ENCODE data around the gene UGT1A4.

Gene UGT1A4

DNA sequence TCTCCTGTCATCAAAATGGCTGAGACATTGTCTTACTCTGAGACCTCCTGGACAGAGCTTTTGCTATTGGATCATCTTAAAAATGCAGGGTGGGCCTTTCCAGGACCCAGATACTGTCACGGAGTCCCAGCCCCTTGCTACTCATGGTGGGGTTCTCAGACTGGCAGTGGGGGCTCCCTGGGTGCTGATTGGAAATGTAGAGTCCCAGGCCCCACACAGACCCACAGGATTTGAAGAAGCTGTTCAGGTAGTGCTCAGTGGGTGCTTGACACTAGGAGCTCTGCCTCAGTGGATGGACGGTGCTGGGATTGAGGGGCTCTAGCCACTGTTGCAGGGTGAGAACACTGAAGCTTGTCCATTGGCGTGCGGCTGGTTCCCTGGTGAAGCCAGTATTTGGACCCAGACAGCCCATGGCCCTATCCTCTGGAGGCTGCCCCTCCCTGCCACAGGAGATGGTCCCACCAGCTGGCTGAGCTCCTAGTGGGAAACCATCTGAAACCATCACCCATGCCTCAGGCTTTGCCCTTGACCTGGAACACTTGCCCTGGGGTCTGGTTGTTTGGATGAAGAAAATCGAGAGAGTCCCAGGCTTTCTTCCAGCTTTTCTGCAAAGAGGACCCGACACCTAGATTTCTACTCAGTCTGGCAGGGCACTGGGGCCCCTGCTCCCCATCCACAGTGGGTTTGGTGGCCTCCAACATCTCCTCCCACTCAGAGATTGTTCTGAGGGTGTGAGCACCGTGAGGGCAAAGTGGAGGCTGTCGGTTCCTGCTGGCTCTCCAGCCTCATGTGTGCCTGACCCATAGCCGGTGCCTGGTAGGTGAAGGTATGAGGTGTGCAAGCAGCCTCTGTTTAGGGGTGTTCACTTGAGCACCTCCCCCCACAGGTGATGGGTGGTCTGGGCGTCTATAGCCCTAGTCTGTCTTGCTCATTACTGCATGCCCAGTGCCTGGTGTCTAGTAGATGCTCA lies 89.7 kb downstream of the UGT1A4 start:
- TF ChIP-seq TAF1 (IDR thresholded peaks at IDR 0.05; ENCODE audit: borderline replicate concordance, insufficient read depth, low read length) (no peak), SIN3A (IDR thresholded peaks at IDR 0.05; ENCODE audit: borderline replicate concordance, insufficient read depth, low read length) (no peak), POLR2AphosphoS5 (IDR thresholded peaks at IDR 0.05; ENCODE audit: low read depth, low read length) (no peak), FOXP2 (optimal IDR thresholded peaks at IDR 0.05; ENCODE audit: borderline replicate concordance, extremely low read depth, extremely low read length, insufficient read depth) (no peak)
- TF ChIP-seq, protein P1, sequence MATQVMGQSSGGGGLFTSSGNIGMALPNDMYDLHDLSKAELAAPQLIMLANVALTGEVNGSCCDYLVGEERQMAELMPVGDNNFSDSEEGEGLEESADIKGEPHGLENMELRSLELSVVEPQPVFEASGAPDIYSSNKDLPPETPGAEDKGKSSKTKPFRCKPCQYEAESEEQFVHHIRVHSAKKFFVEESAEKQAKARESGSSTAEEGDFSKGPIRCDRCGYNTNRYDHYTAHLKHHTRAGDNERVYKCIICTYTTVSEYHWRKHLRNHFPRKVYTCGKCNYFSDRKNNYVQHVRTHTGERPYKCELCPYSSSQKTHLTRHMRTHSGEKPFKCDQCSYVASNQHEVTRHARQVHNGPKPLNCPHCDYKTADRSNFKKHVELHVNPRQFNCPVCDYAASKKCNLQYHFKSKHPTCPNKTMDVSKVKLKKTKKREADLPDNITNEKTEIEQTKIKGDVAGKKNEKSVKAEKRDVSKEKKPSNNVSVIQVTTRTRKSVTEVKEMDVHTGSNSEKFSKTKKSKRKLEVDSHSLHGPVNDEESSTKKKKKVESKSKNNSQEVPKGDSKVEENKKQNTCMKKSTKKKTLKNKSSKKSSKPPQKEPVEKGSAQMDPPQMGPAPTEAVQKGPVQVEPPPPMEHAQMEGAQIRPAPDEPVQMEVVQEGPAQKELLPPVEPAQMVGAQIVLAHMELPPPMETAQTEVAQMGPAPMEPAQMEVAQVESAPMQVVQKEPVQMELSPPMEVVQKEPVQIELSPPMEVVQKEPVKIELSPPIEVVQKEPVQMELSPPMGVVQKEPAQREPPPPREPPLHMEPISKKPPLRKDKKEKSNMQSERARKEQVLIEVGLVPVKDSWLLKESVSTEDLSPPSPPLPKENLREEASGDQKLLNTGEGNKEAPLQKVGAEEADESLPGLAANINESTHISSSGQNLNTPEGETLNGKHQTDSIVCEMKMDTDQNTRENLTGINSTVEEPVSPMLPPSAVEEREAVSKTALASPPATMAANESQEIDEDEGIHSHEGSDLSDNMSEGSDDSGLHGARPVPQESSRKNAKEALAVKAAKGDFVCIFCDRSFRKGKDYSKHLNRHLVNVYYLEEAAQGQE (IDR thresholded peaks at IDR 0.05; ENCODE audit: insufficient read depth in 1 of 2, low read depth in 2 of 2, low read length in 2 of 2): no peak

DNA sequence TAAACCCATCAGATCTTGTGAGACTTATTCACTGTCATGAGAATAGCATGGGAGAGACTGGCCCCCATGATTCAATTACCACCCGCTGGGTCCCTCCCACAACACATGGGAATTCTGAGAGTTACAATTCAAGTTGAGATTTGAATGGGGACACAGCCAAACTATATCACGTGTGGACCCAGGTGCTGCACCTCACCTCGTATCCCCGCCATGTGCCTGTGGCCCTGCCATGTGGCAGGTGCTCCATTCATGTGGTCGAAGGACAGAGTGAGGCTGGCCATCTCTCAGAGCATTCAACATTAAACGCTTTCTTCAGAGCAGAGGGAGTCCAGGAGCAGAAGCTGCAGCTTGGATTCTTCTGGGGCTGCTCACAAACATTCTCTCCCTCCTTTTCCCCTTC lies 91.8 kb downstream of the UGT1A4 start:
- no peak for TF ChIP-seq POLR2AphosphoS5 (IDR thresholded peaks at IDR 0.05; ENCODE audit: low read depth, low read length)
- no peak for TF ChIP-seq FOXP2 (optimal IDR thresholded peaks at IDR 0.05; ENCODE audit: borderline replicate concordance, extremely low read depth, extremely low read length, insufficient read depth)
- TF ChIP-seq TAF1 (IDR thresholded peaks at IDR 0.05; ENCODE audit: borderline replicate concordance, insufficient read depth, low read length): no peak
- TF ChIP-seq, protein P1 (IDR thresholded peaks at IDR 0.05; ENCODE audit: insufficient read depth in 1 of 2, low read depth in 2 of 2, low read length in 2 of 2): no peak
- TF ChIP-seq SIN3A (IDR thresholded peaks at IDR 0.05; ENCODE audit: borderline replicate concordance, insufficient read depth, low read length): no peak

DNA sequence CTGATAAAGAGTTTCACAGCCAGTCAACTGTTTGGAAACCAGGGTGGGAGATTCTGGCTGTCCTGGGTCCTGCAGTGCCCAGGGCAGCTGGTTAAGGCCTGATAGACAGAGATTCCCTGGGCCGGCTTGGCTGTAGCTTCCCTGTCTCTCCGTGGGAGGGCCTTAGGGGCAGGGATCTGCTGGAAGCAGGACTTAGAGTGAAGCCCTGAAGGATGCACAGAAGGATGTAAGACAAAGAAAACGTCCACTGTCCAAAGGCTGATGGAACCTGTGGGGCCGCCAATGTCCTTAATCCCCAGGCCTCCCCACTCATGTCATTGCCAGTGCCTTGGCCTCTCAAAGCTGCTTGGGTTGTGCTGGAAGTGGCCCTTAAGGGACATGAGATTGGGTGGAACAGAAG lies 92.6 kb downstream of the UGT1A4 start:
- no peak for TF ChIP-seq POLR2AphosphoS5 (IDR thresholded peaks at IDR 0.05; ENCODE audit: low read depth, low read length)
- no peak for TF ChIP-seq SIN3A (IDR thresholded peaks at IDR 0.05; ENCODE audit: borderline replicate concordance, insufficient read depth, low read length)
- TF ChIP-seq FOXP2 (optimal IDR thresholded peaks at IDR 0.05; ENCODE audit: borderline replicate concordance, extremely low read depth, extremely low read length, insufficient read depth): no peak
- TF ChIP-seq, protein P1 (IDR thresholded peaks at IDR 0.05; ENCODE audit: insufficient read depth in 1 of 2, low read depth in 2 of 2, low read length in 2 of 2): no peak
- TF ChIP-seq TAF1 (IDR thresholded peaks at IDR 0.05; ENCODE audit: borderline replicate concordance, insufficient read depth, low read length): no peak

DNA sequence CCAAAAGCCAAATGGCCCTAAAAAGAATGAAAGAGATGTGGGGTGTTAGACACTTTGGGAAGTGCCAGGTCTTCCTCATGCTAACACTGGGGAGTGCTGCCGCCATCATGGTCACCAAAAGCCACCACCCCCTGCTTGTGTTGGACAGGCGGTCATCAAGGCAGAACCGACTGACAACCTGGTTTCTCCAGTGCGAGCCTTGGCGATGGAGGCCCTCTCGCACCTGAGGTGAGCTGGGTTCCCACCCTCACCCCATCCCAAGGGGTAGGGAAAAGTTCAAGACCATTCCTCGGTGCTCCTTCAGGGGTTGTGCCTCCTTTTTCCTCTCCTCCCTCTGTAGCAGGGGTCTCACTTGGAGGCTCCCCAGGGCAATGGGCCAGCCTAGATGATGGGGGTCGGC lies 93.2 kb downstream of the UGT1A4 start:
- TF ChIP-seq SIN3A (IDR thresholded peaks at IDR 0.05; ENCODE audit: borderline replicate concordance, insufficient read depth, low read length) (no peak), TAF1 (IDR thresholded peaks at IDR 0.05; ENCODE audit: borderline replicate concordance, insufficient read depth, low read length) (no peak), FOXP2 (optimal IDR thresholded peaks at IDR 0.05; ENCODE audit: borderline replicate concordance, extremely low read depth, extremely low read length, insufficient read depth) (no peak), POLR2AphosphoS5 (IDR thresholded peaks at IDR 0.05; ENCODE audit: low read depth, low read length) (no peak)
- TF ChIP-seq, protein P1 (IDR thresholded peaks at IDR 0.05; ENCODE audit: insufficient read depth in 1 of 2, low read depth in 2 of 2, low read length in 2 of 2): no peak

Data from PFSK-1 (cell line).